IMR-90 (cell line): ENCODE data around the gene RALGAPA1. TPM values are rescaled to one million over a fixed set of nuclear protein-coding genes. Genes with fewer than 3 reads are reported as not detected.

Experiments
- ATAC-seq: fragments of 200-7000 bp; cut with Tn5 transposase; 2 replicates; pipeline ENCODE4 v1.9.1; 2020; ENCODE audit warnings: low read depth, mild to moderate bottlenecking, moderate library complexity
- BruUV-seq: library from RNA; stranded (reverse); fragments of 400-500 nt; replicated peaks from 2 replicates; lab custom pipeline; 2021; lab: Mats Ljungman, UMichigan
- CTCF ChIA-PET: fragments of 300-600 bp; formaldehyde crosslinking; extraction: SDS; loops from one replicate; lab custom pipeline; 2021; ENCODE audit warnings: antibody characterized with exemption; lab: Yijun Ruan, JAX
- POLR2A ChIA-PET: fragments of 300-600 bp; sonication (Branson Sonifier 250); formaldehyde crosslinking; loops from one replicate; lab custom pipeline; 2022; ENCODE audit warnings: antibody characterized with exemption; ENCODE audit not compliant: unreplicated experiment; lab: Charles Lee
- DNase-seq: peaks from one replicate; pipeline ENCODE4 v3.0.0; 2013
- H2AFZ ChIP-seq: replicated peaks from 2 replicates; pipeline ENCODE3; 2013; ENCODE audit warnings: low read length, mild to moderate bottlenecking; ENCODE audit not compliant: poor library complexity
- H2AK5ac ChIP-seq: 2 replicates; pipeline ENCODE4 v1.6.1; 2013; ENCODE audit warnings: low read depth, low read length, inconsistent platforms
- H2AK9ac ChIP-seq: replicated peaks from 2 replicates; pipeline ENCODE3; 2013; ENCODE audit warnings: mild to moderate bottlenecking, low read depth, low read length, moderate library complexity; ENCODE audit not compliant: poor library complexity
- H2BK120ac ChIP-seq: 2 replicates; pipeline ENCODE4 v1.6.1; 2013; ENCODE audit warnings: low read depth, low read length, inconsistent platforms
- H2BK15ac ChIP-seq: 3 replicates; pipeline ENCODE4 v1.6.1; 2013; ENCODE audit warnings: low read depth, low read length, inconsistent platforms
- H2BK20ac ChIP-seq: 2 replicates; pipeline ENCODE4 v1.6.1; 2013; ENCODE audit warnings: low read depth, mild to moderate bottlenecking, inconsistent platforms, low read length, moderate library complexity
- H2BK5ac ChIP-seq: 2 replicates; pipeline ENCODE4 v1.6.1; 2013; ENCODE audit warnings: mild to moderate bottlenecking, low read depth, low read length, inconsistent platforms; ENCODE audit not compliant: poor library complexity, severe bottlenecking
- H3K14ac ChIP-seq: replicated peaks from 2 replicates; pipeline ENCODE4 v1.6.1; 2013; ENCODE audit warnings: low read depth, low read length, inconsistent platforms
- H3K18ac ChIP-seq: 2 replicates; pipeline ENCODE4 v1.6.1; 2013; ENCODE audit warnings: low read depth, low read length, control low read depth
- H3K23ac ChIP-seq: 2 replicates; pipeline ENCODE4 v1.6.1; 2013; ENCODE audit warnings: low read depth, low read length, inconsistent platforms
- H3K27ac ChIP-seq: 2 replicates; pipeline ENCODE4 v1.5.1; 2013; ENCODE audit warnings: mild to moderate bottlenecking, control low read depth, low read length; ENCODE audit not compliant: insufficient read depth
- H3K27me3 ChIP-seq: 2 replicates; pipeline ENCODE4 v1.6.1; 2013; ENCODE audit warnings: low read length; ENCODE audit not compliant: control insufficient read depth, insufficient read depth
- H3K36me3 ChIP-seq: 2 replicates; pipeline ENCODE4 v1.6.1; 2013; ENCODE audit warnings: low read length, mixed read lengths; ENCODE audit not compliant: control insufficient read depth, insufficient read depth
- H3K4ac ChIP-seq: 2 replicates; pipeline ENCODE4 v1.6.1; 2013; ENCODE audit warnings: low read depth, low read length, inconsistent platforms
- H3K4me1 ChIP-seq: 2 replicates; pipeline ENCODE4 v1.6.1; 2013; ENCODE audit warnings: low read length, mixed read lengths; ENCODE audit not compliant: control insufficient read depth, insufficient read depth
- H3K4me2 ChIP-seq: 2 replicates; pipeline ENCODE4 v1.6.1; 2013; ENCODE audit warnings: low read depth, mild to moderate bottlenecking, control low read depth, low read length, moderate library complexity
- H3K4me3 ChIP-seq: 2 replicates; pipeline ENCODE4 v1.5.1; 2013; ENCODE audit warnings: low read depth, mild to moderate bottlenecking, control low read depth, low read length, moderate library complexity; ENCODE audit not compliant: insufficient read depth
- H3K56ac ChIP-seq: 2 replicates; pipeline ENCODE4 v1.6.1; 2013; ENCODE audit warnings: low read length, inconsistent platforms; ENCODE audit not compliant: insufficient read depth; ENCODE audit errors: extremely low read depth
- H3K79me1 ChIP-seq, 2 experiments: 2 replicates each; pipeline ENCODE4 v1.6.1; 2013; ENCODE audit warnings: low read length in 2 of 2, inconsistent platforms in 1 of 2, low read depth in 1 of 2
- H3K9ac ChIP-seq: 2 replicates; pipeline ENCODE4 v1.6.1; 2013; ENCODE audit warnings: low read depth, low read length, control low read depth
- H3K9me1 ChIP-seq: 2 replicates; pipeline ENCODE4 v1.6.1; 2013; ENCODE audit warnings: low read length, inconsistent platforms; ENCODE audit not compliant: insufficient read depth
- H3K9me3 ChIP-seq: 2 replicates; pipeline ENCODE4 v1.6.1; 2013; ENCODE audit warnings: low read length; ENCODE audit not compliant: control insufficient read depth, insufficient read depth
- H4K20me1 ChIP-seq: 2 replicates; pipeline ENCODE4 v1.6.1; 2013; ENCODE audit warnings: low read length, inconsistent platforms; ENCODE audit not compliant: insufficient read depth
- H4K5ac ChIP-seq: 2 replicates; pipeline ENCODE4 v1.6.1; 2013; ENCODE audit warnings: mild to moderate bottlenecking, low read depth, low read length, control low read depth
- H4K8ac ChIP-seq, 2 experiments: 2 replicates each; pipeline ENCODE4 v1.6.1; 2013; ENCODE audit warnings: low read depth in 2 of 2, low read length in 2 of 2, control low read depth in 1 of 2, inconsistent platforms in 1 of 2
- H4K91ac ChIP-seq: 2 replicates; pipeline ENCODE4 v1.6.1; 2013; ENCODE audit warnings: low read depth, low read length, inconsistent platforms; ENCODE audit not compliant: insufficient read depth
- BHLHE40 ChIP-seq: fragments of 150-350 bp; IDR thresholded peaks from 2 replicates; pipeline ENCODE4 v1.6.1; 2016; ENCODE audit warnings: mild to moderate bottlenecking, low read depth, low read length
- RCOR1 ChIP-seq: IDR thresholded peaks from 2 replicates; pipeline ENCODE4 v1.6.1; 2012; ENCODE audit warnings: mild to moderate bottlenecking, low read length, improper control_type of control experiment; ENCODE audit not compliant: insufficient replicate concordance
- WGBS, 2 experiments: methylation state at CpG; one replicate each; pipeline versions ENCODE4 v1.1.5 to v1.1.7; 2013; ENCODE audit warnings: missing lambda C conversion rate in 2 of 2; ENCODE audit not compliant: insufficient read length in 1 of 2; ENCODE audit errors: extremely low coverage in 2 of 2; 5-methylcytosine and 5-hydroxymethylcytosine counted together
- dilution Hi-C: fragments of 300-500 bp; cut with HindIII; formaldehyde crosslinking; loops from one replicate; pipeline ENCODE4 v1.14.3; 2018; ENCODE audit warnings: low sequenced_read_pairs; ENCODE audit not compliant: unreplicated experiment
- in situ Hi-C: fragments of 300-500 bp; cut with MboI; formaldehyde crosslinking; loops from 3 replicates; pipeline ENCODE4 v1.14.3; 2019; ENCODE audit warnings: low sequenced_read_pairs, inconsistent platforms, mixed read lengths
- intact Hi-C: fragments of 100-400 bp; cut with micrococcal nuclease; formaldehyde crosslinking; loops from 2 replicates; pipeline ENCODE4 v1.10.0; 2022
- polyA plus RNA-seq, 3 experiments: library from polyadenylated mRNA; depleted of rRNA; stranded (reverse); fragments of >200 nt; gene quantifications; 2 replicates each; pipeline ENCODE4 v1.2.3, GENCODE V29; 2012; ENCODE audit warnings: low replicate concordance in 1 of 3
- total RNA-seq: library from RNA; depleted of rRNA; stranded (reverse); fragments of >200 nt; gene quantifications from 2 replicates; pipeline ENCODE4 v1.2.3, GENCODE V29; 2012

RALGAPA1 gene
- total and polyA plus RNA-seq, 2 of the 4 experiments (the other 2 are of a cell fraction): 5.1 to 25.6 TPM

DNA sequence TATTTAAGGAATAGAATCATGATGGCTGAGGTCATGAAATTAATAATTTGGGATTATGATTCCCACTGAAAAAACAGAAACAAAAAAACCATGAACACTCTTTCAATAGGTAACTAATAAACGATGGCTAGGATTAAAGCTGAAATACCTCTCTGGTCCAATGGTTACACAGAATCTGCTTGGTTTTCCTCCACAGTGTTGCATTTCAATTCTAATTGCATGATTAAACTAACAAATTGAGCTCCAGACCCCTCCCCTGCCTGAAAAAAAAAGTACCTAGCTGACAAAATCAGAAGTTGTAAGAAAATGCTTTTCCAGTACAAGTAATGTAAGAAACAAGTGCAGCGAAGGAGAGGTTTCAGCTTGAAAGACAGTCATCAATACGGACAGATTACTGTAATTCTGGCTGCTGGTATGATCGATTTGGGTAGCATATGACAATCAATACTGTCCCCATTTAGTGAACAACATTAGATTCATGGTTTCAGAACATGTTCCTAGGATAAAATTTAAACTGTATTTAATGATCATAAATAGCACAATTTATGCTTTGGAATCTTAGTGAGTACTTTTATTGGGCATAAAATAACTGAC is 243.1 kb downstream of the RALGAPA1 start:
- no peak overlapping the region for H3K56ac ChIP-seq
- no peak overlapping the region for H2AK9ac ChIP-seq
- TF ChIP-seq BHLHE40 (no peak), RCOR1 (no peak)
- in situ Hi-C loops (no loop called here), intact Hi-C loops (no loop called here), dilution Hi-C loops (no loop called here)
- H3K9ac ChIP-seq: no peak overlapping the region
- H3K4me3 ChIP-seq: no peak overlapping the region
- no peak for DNase-seq
- H3K9me1 ChIP-seq: no peaks in the 10 kb centered on the region
- H4K8ac ChIP-seq: no peak overlapping the region
- H4K91ac ChIP-seq: no peak overlapping the region
- H3K23ac ChIP-seq: no peak overlapping the region
- ATAC-seq: no peak
- H3K18ac ChIP-seq: no peak overlapping the region
- ChIA-PET POLR2A (no interaction called here), CTCF (no interaction called here)
- no peak overlapping the region for H2AFZ ChIP-seq
- no peak overlapping the region for H3K14ac ChIP-seq
- no peak overlapping the region for H2BK120ac ChIP-seq
- H2BK5ac ChIP-seq: no peak overlapping the region
- no peak overlapping the region for H2AK5ac ChIP-seq
- no peaks in the 10 kb centered on the region for H3K27me3 ChIP-seq
- no peak overlapping the region for H3K4me2 ChIP-seq
- no peaks in the 10 kb centered on the region for H3K9me3 ChIP-seq
- no peak overlapping the region for H2BK15ac ChIP-seq
- no peaks in the 10 kb centered on the region for H3K4me1 ChIP-seq
- BruUV-seq: no TSS peak
- no peak overlapping the region for H2BK20ac ChIP-seq
- no peak overlapping the region for H4K5ac ChIP-seq
- H3K4ac ChIP-seq: no peak overlapping the region
- H4K20me1 ChIP-seq: no peaks in the 10 kb centered on the region
- H3K27ac ChIP-seq: no peak overlapping the region
- H3K36me3 ChIP-seq: no peaks in the 10 kb centered on the region
- no peaks in the 10 kb centered on the region for H3K79me1 ChIP-seq
- no CpG with 5 or more reads among the region's 4 CpGs for WGBS, 2 experiments
